ENCODE data around the gene SLC8A3.

GRCh38 chr14:70061108-70061507, 127.6 kb downstream of the SLC8A3 start:
- TF ChIP-seq EZH2phosphoT487 (IDR thresholded peaks at IDR 0.05; ENCODE audit: low read depth) (no peak), CTCF (IDR thresholded peaks at IDR 0.05; ENCODE audit: low read depth, low read length) (no peak)
